ENCODE measurements around the gene CASQ1. TPM values are rescaled to one million over a fixed set of nuclear protein-coding genes. Genes with fewer than 3 reads are reported as not detected.

CASQ1 gene
- total RNA-seq, result 0.29 and 0.36 TPM in 2 replicates

DNA sequence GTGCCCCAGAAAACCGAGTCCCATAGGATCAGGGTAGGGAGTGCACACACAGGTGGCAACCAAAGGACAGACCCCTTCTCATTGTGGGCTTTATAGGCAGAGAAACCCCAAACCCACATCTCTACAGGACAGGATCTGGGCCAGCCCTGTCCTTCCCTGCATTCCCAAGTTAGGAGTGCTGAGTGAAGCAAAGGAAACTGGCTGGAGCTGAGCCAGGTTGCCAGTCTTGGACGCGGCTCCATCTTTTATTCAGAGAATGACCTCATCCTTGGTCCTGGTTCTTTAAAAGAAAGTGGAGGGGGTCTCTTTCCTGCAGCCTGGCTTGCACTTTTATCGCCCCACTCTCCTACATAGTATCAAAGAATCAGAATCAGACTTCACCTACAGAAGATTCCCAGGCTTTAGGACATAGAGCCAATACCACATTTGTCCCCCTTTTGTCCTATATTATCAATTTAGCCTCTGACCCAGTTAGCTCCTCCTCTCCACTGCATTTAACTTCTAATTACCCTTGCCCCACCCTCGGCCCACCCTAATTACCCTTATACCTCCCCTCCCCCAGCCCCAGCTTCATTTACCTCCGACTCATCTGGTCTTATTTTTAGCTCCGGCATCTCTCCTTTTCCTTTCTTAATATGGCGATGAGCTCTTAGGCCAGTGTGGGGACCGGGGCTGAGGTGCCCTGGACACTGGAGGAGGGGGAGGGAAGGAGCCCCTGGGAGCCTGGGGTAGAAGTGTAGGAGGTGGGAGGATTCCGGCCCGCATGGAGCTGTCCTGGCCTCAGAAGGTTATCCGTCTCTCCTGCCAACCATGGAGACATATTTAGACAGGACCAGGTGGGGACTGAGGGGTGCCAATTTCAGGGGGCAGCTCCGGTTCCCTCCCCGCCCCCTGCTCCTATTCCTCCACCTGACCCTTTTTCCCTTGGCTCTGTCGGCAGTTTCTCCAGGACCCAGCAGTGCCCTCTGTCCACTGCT, at the start of gene CASQ1:
CASQ1 (plus strand) TSS at position 927 of the 977 bp plus-strand sequence. CDS start 177 bp downstream, outside the sequence.
- Histone ChIP-seq H4K20me1 (ENCODE audit: insufficient read depth, low read length) (no peaks in the 10 kb centered on the region), H3K79me2 (ENCODE audit: insufficient read depth, low read length) (no peaks in the 10 kb centered on the region), H3K27me3 (ENCODE audit: insufficient read depth, low read length) (no peaks in the 10 kb centered on the region), H3K9me3 (ENCODE audit: low read depth, low read length) (no peaks in the 10 kb centered on the region), H3K4me3 (ENCODE audit: insufficient read depth, low read length) (no peak within 1 kb of the TSS), H3K27ac (ENCODE audit: low read depth, low read length) (no peak within 1 kb of the TSS), H3K36me3 (ENCODE audit: insufficient read depth, low read length) (no peaks in the 10 kb centered on the region), H3K4me2 (ENCODE audit: insufficient read depth, low read length) (no peak within 1 kb of the TSS), H2AFZ (ENCODE audit: low read length) (peak within 1 kb of the TSS; percentile 11), H3K4me1 (ENCODE audit: insufficient read depth, low read length) (peaks cover 10% of the 10 kb centered on the region)
- TF ChIP-seq, protein P1, sequence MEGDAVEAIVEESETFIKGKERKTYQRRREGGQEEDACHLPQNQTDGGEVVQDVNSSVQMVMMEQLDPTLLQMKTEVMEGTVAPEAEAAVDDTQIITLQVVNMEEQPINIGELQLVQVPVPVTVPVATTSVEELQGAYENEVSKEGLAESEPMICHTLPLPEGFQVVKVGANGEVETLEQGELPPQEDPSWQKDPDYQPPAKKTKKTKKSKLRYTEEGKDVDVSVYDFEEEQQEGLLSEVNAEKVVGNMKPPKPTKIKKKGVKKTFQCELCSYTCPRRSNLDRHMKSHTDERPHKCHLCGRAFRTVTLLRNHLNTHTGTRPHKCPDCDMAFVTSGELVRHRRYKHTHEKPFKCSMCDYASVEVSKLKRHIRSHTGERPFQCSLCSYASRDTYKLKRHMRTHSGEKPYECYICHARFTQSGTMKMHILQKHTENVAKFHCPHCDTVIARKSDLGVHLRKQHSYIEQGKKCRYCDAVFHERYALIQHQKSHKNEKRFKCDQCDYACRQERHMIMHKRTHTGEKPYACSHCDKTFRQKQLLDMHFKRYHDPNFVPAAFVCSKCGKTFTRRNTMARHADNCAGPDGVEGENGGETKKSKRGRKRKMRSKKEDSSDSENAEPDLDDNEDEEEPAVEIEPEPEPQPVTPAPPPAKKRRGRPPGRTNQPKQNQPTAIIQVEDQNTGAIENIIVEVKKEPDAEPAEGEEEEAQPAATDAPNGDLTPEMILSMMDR (IDR thresholded peaks at IDR 0.05; ENCODE audit: extremely low read depth, low read depth, low read length), result no peak
- DNase-seq (ENCODE audit: insufficient read length, low spot score, missing footprints), result no peak

GRCh38 chr1:160143695-160144094, 46.7 kb upstream of the CASQ1 start:
- TF ChIP-seq, protein P1 (IDR thresholded peaks at IDR 0.05; ENCODE audit: extremely low read depth, low read depth, low read length), result no peak
- H2AFZ ChIP-seq (ENCODE audit: low read length), result no peak overlapping the region

GRCh38 chr1:160144921-160145320, 45.5 kb upstream of the CASQ1 start:
- Histone ChIP-seq H3K27ac (ENCODE audit: low read depth, low read length) (no peak overlapping the region), H3K79me2 (ENCODE audit: insufficient read depth, low read length) (no peaks in the 10 kb centered on the region), H3K9me3 (ENCODE audit: low read depth, low read length) (no peaks in the 10 kb centered on the region), H3K36me3 (ENCODE audit: insufficient read depth, low read length) (no peaks in the 10 kb centered on the region), H3K4me1 (ENCODE audit: insufficient read depth, low read length) (peaks cover 11% of the 10 kb centered on the region), H4K20me1 (ENCODE audit: insufficient read depth, low read length) (no peaks in the 10 kb centered on the region), H3K4me2 (ENCODE audit: insufficient read depth, low read length) (no peak overlapping the region), H3K27me3 (ENCODE audit: insufficient read depth, low read length) (peaks cover 10% of the 10 kb centered on the region), H3K4me3 (ENCODE audit: insufficient read depth, low read length) (no peak overlapping the region), H2AFZ (ENCODE audit: low read length) (no peak overlapping the region)
- DNase-seq (ENCODE audit: insufficient read length, low spot score, missing footprints), result no peak
- TF ChIP-seq, protein P1 (IDR thresholded peaks at IDR 0.05; ENCODE audit: extremely low read depth, low read depth, low read length), result no peak

More at GRCh38 chr1:160143695-160144094, 46.7 kb upstream of the CASQ1 start:
- Histone ChIP-seq H3K36me3 (ENCODE audit: insufficient read depth, low read length) (no peaks in the 10 kb centered on the region), H4K20me1 (ENCODE audit: insufficient read depth, low read length) (no peaks in the 10 kb centered on the region), H3K27me3 (ENCODE audit: insufficient read depth, low read length) (peaks cover 14% of the 10 kb centered on the region), H3K4me1 (ENCODE audit: insufficient read depth, low read length) (no peaks in the 10 kb centered on the region), H3K4me2 (ENCODE audit: insufficient read depth, low read length) (no peak overlapping the region), H3K4me3 (ENCODE audit: insufficient read depth, low read length) (no peak overlapping the region), H3K27ac (ENCODE audit: low read depth, low read length) (no peak overlapping the region), H3K79me2 (ENCODE audit: insufficient read depth, low read length) (no peaks in the 10 kb centered on the region), H3K9me3 (ENCODE audit: low read depth, low read length) (no peaks in the 10 kb centered on the region)
- DNase-seq (ENCODE audit: insufficient read length, low spot score, missing footprints), result no peak

DNA sequence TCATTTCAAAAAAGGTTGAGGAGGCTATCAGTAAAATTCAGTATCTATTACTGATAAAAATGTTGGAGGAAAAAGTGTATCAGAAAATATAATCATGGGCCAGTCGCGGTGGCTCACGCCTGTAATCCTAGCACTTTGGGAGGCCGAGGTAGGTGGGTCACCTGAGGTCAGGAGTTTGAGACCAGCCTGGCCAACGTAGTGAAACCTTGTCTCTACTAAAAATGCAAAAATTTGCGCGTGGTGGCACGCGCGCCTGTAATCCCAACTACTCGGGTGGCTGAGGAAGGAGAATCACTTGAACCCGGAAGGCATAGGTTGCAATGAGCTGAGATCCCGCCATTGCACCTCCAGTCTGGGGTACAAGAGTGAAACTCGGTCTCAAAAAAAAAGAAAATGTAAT, 44.3 kb upstream of the CASQ1 start:
- no peak for DNase-seq (ENCODE audit: insufficient read length, low spot score, missing footprints)
- Histone ChIP-seq H3K27me3 (ENCODE audit: insufficient read depth, low read length) (peaks cover 5% of the 10 kb centered on the region), H3K4me2 (ENCODE audit: insufficient read depth, low read length) (no peak overlapping the region), H3K79me2 (ENCODE audit: insufficient read depth, low read length) (no peaks in the 10 kb centered on the region), H2AFZ (ENCODE audit: low read length) (no peak overlapping the region), H3K4me1 (ENCODE audit: insufficient read depth, low read length) (peaks cover 14% of the 10 kb centered on the region), H3K4me3 (ENCODE audit: insufficient read depth, low read length) (no peak overlapping the region), H3K9me3 (ENCODE audit: low read depth, low read length) (no peaks in the 10 kb centered on the region), H3K27ac (ENCODE audit: low read depth, low read length) (no peak overlapping the region), H4K20me1 (ENCODE audit: insufficient read depth, low read length) (no peaks in the 10 kb centered on the region), H3K36me3 (ENCODE audit: insufficient read depth, low read length) (no peaks in the 10 kb centered on the region)
- TF ChIP-seq, protein P1 (IDR thresholded peaks at IDR 0.05; ENCODE audit: extremely low read depth, low read depth, low read length), result no peak
